ENCODE measurements around the gene ENSA. TPM values are rescaled to one million over a fixed set of nuclear protein-coding genes. Genes with fewer than 3 reads are reported as not detected.

The ENSA gene
- total RNA-seq, 1 experiment from 2014 or later = 212 TPM

GRCh38 chr1:150678988-150679387, 49.6 kb upstream of the ENSA start:
- Histone ChIP-seq H4K91ac (ENCODE audit: insufficient read length, low read depth, low read length) (no peak overlapping the region), H2BK15ac (ENCODE audit: low read depth, low read length) (no peak overlapping the region)

More at GRCh38 chr1:150678988-150679387, 49.6 kb upstream of the ENSA start:
- Mint-ChIP-seq H3K27ac (no peak overlapping the region), H3K9me3 (no peaks in the 10 kb centered on the region), H3K4me3 (no peak overlapping the region), H3K36me3 (ENCODE audit: insufficient read depth in 1 of 3, low read depth in 3 of 3) (peaks cover 6 to 24% (median 16%) of the 10 kb centered on the region in 3 experiments; a peak in 6 of 7 replicates), H3K27me3 (ENCODE audit: low read depth) (no peaks in the 10 kb centered on the region), H3K4me1 (peaks cover 3 to 4% of the 10 kb centered on the region in 2 experiments)
- no CpG with 5 or more reads among the region's 1 CpG for WGBS (ENCODE audit: extremely low coverage, insufficient read length, low lambda C conversion rate)
- Histone ChIP-seq H3K27ac (ENCODE audit: insufficient read length, low read depth, low read length) (no peak overlapping the region), H3K4ac (ENCODE audit: low read depth, low read length) (no peak overlapping the region), H3K4me1 (ENCODE audit: insufficient read depth, low read length) (no peaks in the 10 kb centered on the region; the same call in 1 of the 2 replicates), H3T11ph (ENCODE audit: low read length) (no peak overlapping the region), H4K5ac (ENCODE audit: insufficient read length, low read depth, low read length) (no peak overlapping the region), H3K27me3 (ENCODE audit: insufficient read depth, low read length) (no peaks in the 10 kb centered on the region), H2BK5ac (ENCODE audit: insufficient read length, low read length) (no peak overlapping the region), H3K79me2 (ENCODE audit: insufficient read depth, low read length) (peaks cover 2% of the 10 kb centered on the region; the same call in 1 of the 2 replicates), H2BK12ac (ENCODE audit: insufficient read length, low read depth, low read length) (no peak overlapping the region), H4K8ac (replicated peaks; ENCODE audit: insufficient read length, low read depth, low read length) (no peak overlapping the region), H3K79me1 (ENCODE audit: insufficient read depth, low read depth, low read length, poor library complexity, severe bottlenecking) (no peaks in the 10 kb centered on the region), H3K9me3 (ENCODE audit: control insufficient read depth, low read depth, low read length) (no peaks in the 10 kb centered on the region), H3K23me2 (ENCODE audit: insufficient read length, low read depth, low read length, poor library complexity, severe bottlenecking) (no peaks in the 10 kb centered on the region), H3K56ac (ENCODE audit: insufficient read length, low read depth, low read length) (no peak overlapping the region), H3K14ac (ENCODE audit: insufficient read depth, low read length) (no peak overlapping the region), H3K9ac (ENCODE audit: extremely low read depth, insufficient read length, low read length) (no peak overlapping the region), H2BK20ac (ENCODE audit: low read depth, low read length, poor library complexity, severe bottlenecking) (no peak overlapping the region), H3K4me2 (ENCODE audit: insufficient read depth, insufficient read length, low read length) (no peak overlapping the region), H4K20me1 (ENCODE audit: control insufficient read depth, insufficient read depth, insufficient read length) (no peaks in the 10 kb centered on the region), H3K23ac (ENCODE audit: insufficient read length, low read depth, low read length) (no peak overlapping the region), H3K18ac (ENCODE audit: insufficient read length, low read depth, low read length) (no peak overlapping the region), H2AK5ac (ENCODE audit: insufficient read length, low read length) (no peak overlapping the region), H2AFZ (ENCODE audit: low read length) (no peak overlapping the region), H2BK120ac (ENCODE audit: low read depth, low read length, poor library complexity, severe bottlenecking) (no peak overlapping the region)
- no peak for TF ChIP-seq CTCF (conservative IDR thresholded peaks at IDR 0.05)
- no peak for DNase-seq
